GM23338 (cell line): ENCODE data around the gene NFX1. TPM values are rescaled to one million over a fixed set of nuclear protein-coding genes. Genes with fewer than 3 reads are reported as not detected.

ENCODE experiments used
- ATAC-seq: fragments of 200-7000 bp; cut with Tn5 transposase; 3 replicates; pipeline ENCODE4 v1.9.1; 2020
- DNase-seq: peaks from one replicate; pipeline ENCODE4 v3.0.0-alpha.2; 2015; ENCODE audit warnings: low spot score
- H2AFZ ChIP-seq: fragments of 200-600 bp; sonication (generic); 2 replicates; pipeline ENCODE4 v1.8.0; 2016; ENCODE audit warnings: antibody characterized with exemption, mild to moderate bottlenecking, moderate library complexity
- H3F3A ChIP-seq: fragments of 200-600 bp; sonication (generic); replicated peaks from 2 replicates; pipeline ENCODE4 v1.8.0; 2017; ENCODE audit warnings: antibody characterized with exemption, mixed run types, low read depth
- H3K27ac ChIP-seq: fragments of 200-600 bp; sonication (generic); 2 replicates; pipeline ENCODE4 v1.6.1; 2016; ENCODE audit warnings: low read depth
- H3K27me3 ChIP-seq: fragments of 200-600 bp; sonication (generic); 2 replicates; pipeline ENCODE4 v1.8.0; 2016; ENCODE audit warnings: mild to moderate bottlenecking, mixed run types, moderate library complexity; ENCODE audit not compliant: insufficient read depth
- H3K36me3 ChIP-seq: fragments of 200-600 bp; sonication (generic); 2 replicates; pipeline ENCODE4 v1.8.0; 2016; ENCODE audit warnings: mild to moderate bottlenecking; ENCODE audit not compliant: insufficient read depth
- H3K4me1 ChIP-seq: fragments of 200-600 bp; sonication (generic); 2 replicates; pipeline ENCODE4 v1.8.0; 2016; ENCODE audit warnings: mild to moderate bottlenecking, moderate library complexity; ENCODE audit not compliant: insufficient read depth
- H3K4me2 ChIP-seq: fragments of 200-600 bp; sonication (generic); 2 replicates; pipeline ENCODE4 v1.7.1; 2017; ENCODE audit warnings: mixed run types
- H3K4me3 ChIP-seq: fragments of 200-600 bp; sonication (generic); 2 replicates; pipeline ENCODE4 v1.6.1; 2016; ENCODE audit warnings: mixed run types
- H3K79me2 ChIP-seq: fragments of 200-600 bp; sonication (generic); replicated peaks from 2 replicates; pipeline ENCODE4 v1.8.0; 2017; ENCODE audit warnings: mild to moderate bottlenecking; ENCODE audit not compliant: insufficient read depth
- H3K9me2 ChIP-seq: fragments of 200-600 bp; sonication (generic); 2 replicates; pipeline ENCODE4 v1.8.0; 2017; ENCODE audit not compliant: insufficient read depth
- H4K20me1 ChIP-seq: fragments of 200-600 bp; sonication (generic); replicated peaks from 2 replicates; pipeline ENCODE4 v1.8.0; 2017; ENCODE audit warnings: mild to moderate bottlenecking; ENCODE audit not compliant: insufficient read depth
- H3K27ac Mint-ChIP-seq: 2 replicates; pipeline ENCODE4 v1.8.0; 2020; ENCODE audit warnings: inconsistent platforms, mild to moderate bottlenecking, moderate library complexity, mixed read lengths
- H3K27me3 Mint-ChIP-seq: 3 replicates; pipeline ENCODE4 v1.8.0; 2022; ENCODE audit warnings: low read depth, mild to moderate bottlenecking, moderate library complexity, mixed read lengths, inconsistent platforms; ENCODE audit not compliant: insufficient read depth, poor library complexity
- H3K36me3 Mint-ChIP-seq: 3 replicates; pipeline ENCODE4 v1.8.0; 2021; ENCODE audit warnings: low read depth, mild to moderate bottlenecking, inconsistent platforms, moderate library complexity, mixed read lengths
- H3K4me1 Mint-ChIP-seq: 3 replicates; pipeline ENCODE4 v1.8.0; 2020; ENCODE audit warnings: mild to moderate bottlenecking, inconsistent platforms, mixed read lengths
- H3K4me3 Mint-ChIP-seq: 3 replicates; pipeline ENCODE4 v1.8.0; 2021; ENCODE audit warnings: moderate library complexity, mild to moderate bottlenecking, inconsistent platforms, mixed read lengths
- H3K9me3 Mint-ChIP-seq: 3 replicates; pipeline ENCODE4 v1.8.0; 2020; ENCODE audit warnings: moderate library complexity, mild to moderate bottlenecking, inconsistent platforms, mixed read lengths
- CREB1 ChIP-seq: fragments of 250-450 bp; sonication (Bioruptor Pico); IDR thresholded peaks from 2 replicates; pipeline ENCODE4 v1.5.0; 2020; ENCODE audit warnings: low read depth, mild to moderate bottlenecking, moderate library complexity
- EZH2 ChIP-seq: fragments of 200-600 bp; sonication (generic); IDR thresholded peaks from one replicate; pipeline ENCODE4 v1.8.0; 2017; ENCODE audit warnings: antibody characterized with exemption, mild to moderate bottlenecking, low read depth; ENCODE audit not compliant: unreplicated experiment
- EZH2phosphoT487 ChIP-seq: fragments of 200-600 bp; sonication (generic); IDR thresholded peaks from one replicate; pipeline ENCODE4 v1.8.1; 2018; ENCODE audit warnings: antibody characterized with exemption; ENCODE audit not compliant: unreplicated experiment
- JUNB ChIP-seq: IDR thresholded peaks from one replicate; pipeline ENCODE4 v1.6.1; 2016; ENCODE audit warnings: antibody characterized with exemption; ENCODE audit not compliant: unreplicated experiment
- NANOG ChIP-seq: IDR thresholded peaks from 2 replicates; pipeline ENCODE4 v1.6.1; 2016; ENCODE audit warnings: antibody characterized with exemption, borderline replicate concordance
- POLR2AphosphoS5 ChIP-seq: IDR thresholded peaks from 2 replicates; pipeline ENCODE4 v1.6.1; 2016; ENCODE audit warnings: antibody characterized with exemption, low read depth
- STAT1 ChIP-seq: IDR thresholded peaks from one replicate; pipeline ENCODE4 v1.6.1; 2016; ENCODE audit warnings: antibody characterized with exemption; ENCODE audit not compliant: unreplicated experiment
- ZNF114 ChIP-seq: fragments of 250-450 bp; sonication (Bioruptor Pico); IDR thresholded peaks from 2 replicates; pipeline ENCODE4 v1.5.0; 2020; ENCODE audit warnings: mild to moderate bottlenecking, moderate library complexity
- ZNF331 ChIP-seq: fragments of 250-450 bp; sonication (Bioruptor Pico); IDR thresholded peaks from 2 replicates; pipeline ENCODE4 v1.5.0; 2020; ENCODE audit warnings: low read depth, mild to moderate bottlenecking, moderate library complexity
- polyA plus RNA-seq: library from polyadenylated mRNA; unstranded; fragments of >200 nt; fragmentation: Nextera tagmentation; extraction: Ambion mirVana; gene quantifications from 2 replicates; pipeline ENCODE4 v1.2.1, GENCODE V29; 2016
- total RNA-seq: library from RNA; depleted of rRNA; stranded (reverse); fragments of >200 nt; shearing (Covaris generic); gene quantifications from 2 replicates; pipeline ENCODE4 v1.2.3, GENCODE V29; 2014
- TF ChIP-seq, protein P1 (sequence below): IDR thresholded peaks from 2 replicates; pipeline ENCODE4 v1.6.1; 2016; ENCODE audit warnings: antibody characterized with exemption
- TF ChIP-seq, protein P2 (sequence below), 2 experiments: fragments of 200-600 bp in 1 of 2; sonication (generic) in 1 of 2; conservative IDR thresholded peaks; 2 replicates each; pipeline versions ENCODE4 v1.5.1 to v1.6.1; 2016 to 2017; ENCODE audit warnings: antibody characterized with exemption in 2 of 2, low read depth in 2 of 2, mild to moderate bottlenecking in 2 of 2, moderate library complexity in 1 of 2
- TF ChIP-seq, protein P3 (sequence below): IDR thresholded peaks from one replicate; pipeline ENCODE4 v1.6.1; 2018; ENCODE audit warnings: antibody characterized with exemption; ENCODE audit not compliant: unreplicated experiment
- TF ChIP-seq, protein P4 (sequence below): fragments of 250-450 bp; sonication (Bioruptor Pico); IDR thresholded peaks from 2 replicates; pipeline ENCODE4 v1.5.0; 2020; ENCODE audit warnings: mild to moderate bottlenecking, moderate library complexity

Gene NFX1
- total and polyA plus RNA-seq, 2 experiments from 2014 or later: 13.9 to 26.1 TPM

DNA sequence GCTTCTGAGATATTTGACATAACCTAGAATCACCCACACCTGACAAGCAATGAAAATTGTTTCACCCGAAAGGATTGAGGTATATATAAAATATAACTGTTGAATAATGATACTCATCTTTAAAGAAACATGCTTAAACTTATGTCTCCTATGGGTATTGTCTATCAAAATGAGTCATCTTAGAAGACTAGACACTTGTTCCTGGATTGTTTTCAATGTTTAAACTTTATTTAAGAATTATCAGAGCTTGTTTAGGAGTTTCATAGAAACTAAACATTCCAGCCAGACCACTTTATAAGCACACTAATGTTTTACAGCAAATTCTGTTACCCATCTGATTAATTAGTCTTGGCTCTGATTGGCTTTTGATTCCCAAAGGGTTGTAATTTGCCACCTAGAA is 19.6 kb downstream of the NFX1 start:
- Mint-ChIP-seq H3K27me3 (peaks cover 2% of the 10 kb centered on the region), H3K36me3 (peaks cover 58% of the 10 kb centered on the region), H3K27ac (no peak overlapping the region), H3K4me1 (no peaks in the 10 kb centered on the region), H3K4me3 (no peak overlapping the region), H3K9me3 (no peaks in the 10 kb centered on the region)
- TF ChIP-seq, protein P1, sequence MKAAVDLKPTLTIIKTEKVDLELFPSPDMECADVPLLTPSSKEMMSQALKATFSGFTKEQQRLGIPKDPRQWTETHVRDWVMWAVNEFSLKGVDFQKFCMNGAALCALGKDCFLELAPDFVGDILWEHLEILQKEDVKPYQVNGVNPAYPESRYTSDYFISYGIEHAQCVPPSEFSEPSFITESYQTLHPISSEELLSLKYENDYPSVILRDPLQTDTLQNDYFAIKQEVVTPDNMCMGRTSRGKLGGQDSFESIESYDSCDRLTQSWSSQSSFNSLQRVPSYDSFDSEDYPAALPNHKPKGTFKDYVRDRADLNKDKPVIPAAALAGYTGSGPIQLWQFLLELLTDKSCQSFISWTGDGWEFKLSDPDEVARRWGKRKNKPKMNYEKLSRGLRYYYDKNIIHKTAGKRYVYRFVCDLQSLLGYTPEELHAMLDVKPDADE: no peak
- TF ChIP-seq POLR2AphosphoS5 (no peak), EZH2phosphoT487 (no peak), NANOG (no peak), EZH2 (no peak), JUNB (no peak), STAT1 (no peak), CREB1 (CRISPR knock-in tag) (no peak), ZNF331 (CRISPR knock-in tag) (no peak), ZNF114 (no peak)
- TF ChIP-seq, protein P2, sequence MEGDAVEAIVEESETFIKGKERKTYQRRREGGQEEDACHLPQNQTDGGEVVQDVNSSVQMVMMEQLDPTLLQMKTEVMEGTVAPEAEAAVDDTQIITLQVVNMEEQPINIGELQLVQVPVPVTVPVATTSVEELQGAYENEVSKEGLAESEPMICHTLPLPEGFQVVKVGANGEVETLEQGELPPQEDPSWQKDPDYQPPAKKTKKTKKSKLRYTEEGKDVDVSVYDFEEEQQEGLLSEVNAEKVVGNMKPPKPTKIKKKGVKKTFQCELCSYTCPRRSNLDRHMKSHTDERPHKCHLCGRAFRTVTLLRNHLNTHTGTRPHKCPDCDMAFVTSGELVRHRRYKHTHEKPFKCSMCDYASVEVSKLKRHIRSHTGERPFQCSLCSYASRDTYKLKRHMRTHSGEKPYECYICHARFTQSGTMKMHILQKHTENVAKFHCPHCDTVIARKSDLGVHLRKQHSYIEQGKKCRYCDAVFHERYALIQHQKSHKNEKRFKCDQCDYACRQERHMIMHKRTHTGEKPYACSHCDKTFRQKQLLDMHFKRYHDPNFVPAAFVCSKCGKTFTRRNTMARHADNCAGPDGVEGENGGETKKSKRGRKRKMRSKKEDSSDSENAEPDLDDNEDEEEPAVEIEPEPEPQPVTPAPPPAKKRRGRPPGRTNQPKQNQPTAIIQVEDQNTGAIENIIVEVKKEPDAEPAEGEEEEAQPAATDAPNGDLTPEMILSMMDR (conservative IDR thresholded peaks at IDR 0.05; ENCODE audit: low read depth in 2 of 2): no peak
- TF ChIP-seq, protein P3, sequence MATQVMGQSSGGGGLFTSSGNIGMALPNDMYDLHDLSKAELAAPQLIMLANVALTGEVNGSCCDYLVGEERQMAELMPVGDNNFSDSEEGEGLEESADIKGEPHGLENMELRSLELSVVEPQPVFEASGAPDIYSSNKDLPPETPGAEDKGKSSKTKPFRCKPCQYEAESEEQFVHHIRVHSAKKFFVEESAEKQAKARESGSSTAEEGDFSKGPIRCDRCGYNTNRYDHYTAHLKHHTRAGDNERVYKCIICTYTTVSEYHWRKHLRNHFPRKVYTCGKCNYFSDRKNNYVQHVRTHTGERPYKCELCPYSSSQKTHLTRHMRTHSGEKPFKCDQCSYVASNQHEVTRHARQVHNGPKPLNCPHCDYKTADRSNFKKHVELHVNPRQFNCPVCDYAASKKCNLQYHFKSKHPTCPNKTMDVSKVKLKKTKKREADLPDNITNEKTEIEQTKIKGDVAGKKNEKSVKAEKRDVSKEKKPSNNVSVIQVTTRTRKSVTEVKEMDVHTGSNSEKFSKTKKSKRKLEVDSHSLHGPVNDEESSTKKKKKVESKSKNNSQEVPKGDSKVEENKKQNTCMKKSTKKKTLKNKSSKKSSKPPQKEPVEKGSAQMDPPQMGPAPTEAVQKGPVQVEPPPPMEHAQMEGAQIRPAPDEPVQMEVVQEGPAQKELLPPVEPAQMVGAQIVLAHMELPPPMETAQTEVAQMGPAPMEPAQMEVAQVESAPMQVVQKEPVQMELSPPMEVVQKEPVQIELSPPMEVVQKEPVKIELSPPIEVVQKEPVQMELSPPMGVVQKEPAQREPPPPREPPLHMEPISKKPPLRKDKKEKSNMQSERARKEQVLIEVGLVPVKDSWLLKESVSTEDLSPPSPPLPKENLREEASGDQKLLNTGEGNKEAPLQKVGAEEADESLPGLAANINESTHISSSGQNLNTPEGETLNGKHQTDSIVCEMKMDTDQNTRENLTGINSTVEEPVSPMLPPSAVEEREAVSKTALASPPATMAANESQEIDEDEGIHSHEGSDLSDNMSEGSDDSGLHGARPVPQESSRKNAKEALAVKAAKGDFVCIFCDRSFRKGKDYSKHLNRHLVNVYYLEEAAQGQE: no peak
- TF ChIP-seq, protein P4, sequence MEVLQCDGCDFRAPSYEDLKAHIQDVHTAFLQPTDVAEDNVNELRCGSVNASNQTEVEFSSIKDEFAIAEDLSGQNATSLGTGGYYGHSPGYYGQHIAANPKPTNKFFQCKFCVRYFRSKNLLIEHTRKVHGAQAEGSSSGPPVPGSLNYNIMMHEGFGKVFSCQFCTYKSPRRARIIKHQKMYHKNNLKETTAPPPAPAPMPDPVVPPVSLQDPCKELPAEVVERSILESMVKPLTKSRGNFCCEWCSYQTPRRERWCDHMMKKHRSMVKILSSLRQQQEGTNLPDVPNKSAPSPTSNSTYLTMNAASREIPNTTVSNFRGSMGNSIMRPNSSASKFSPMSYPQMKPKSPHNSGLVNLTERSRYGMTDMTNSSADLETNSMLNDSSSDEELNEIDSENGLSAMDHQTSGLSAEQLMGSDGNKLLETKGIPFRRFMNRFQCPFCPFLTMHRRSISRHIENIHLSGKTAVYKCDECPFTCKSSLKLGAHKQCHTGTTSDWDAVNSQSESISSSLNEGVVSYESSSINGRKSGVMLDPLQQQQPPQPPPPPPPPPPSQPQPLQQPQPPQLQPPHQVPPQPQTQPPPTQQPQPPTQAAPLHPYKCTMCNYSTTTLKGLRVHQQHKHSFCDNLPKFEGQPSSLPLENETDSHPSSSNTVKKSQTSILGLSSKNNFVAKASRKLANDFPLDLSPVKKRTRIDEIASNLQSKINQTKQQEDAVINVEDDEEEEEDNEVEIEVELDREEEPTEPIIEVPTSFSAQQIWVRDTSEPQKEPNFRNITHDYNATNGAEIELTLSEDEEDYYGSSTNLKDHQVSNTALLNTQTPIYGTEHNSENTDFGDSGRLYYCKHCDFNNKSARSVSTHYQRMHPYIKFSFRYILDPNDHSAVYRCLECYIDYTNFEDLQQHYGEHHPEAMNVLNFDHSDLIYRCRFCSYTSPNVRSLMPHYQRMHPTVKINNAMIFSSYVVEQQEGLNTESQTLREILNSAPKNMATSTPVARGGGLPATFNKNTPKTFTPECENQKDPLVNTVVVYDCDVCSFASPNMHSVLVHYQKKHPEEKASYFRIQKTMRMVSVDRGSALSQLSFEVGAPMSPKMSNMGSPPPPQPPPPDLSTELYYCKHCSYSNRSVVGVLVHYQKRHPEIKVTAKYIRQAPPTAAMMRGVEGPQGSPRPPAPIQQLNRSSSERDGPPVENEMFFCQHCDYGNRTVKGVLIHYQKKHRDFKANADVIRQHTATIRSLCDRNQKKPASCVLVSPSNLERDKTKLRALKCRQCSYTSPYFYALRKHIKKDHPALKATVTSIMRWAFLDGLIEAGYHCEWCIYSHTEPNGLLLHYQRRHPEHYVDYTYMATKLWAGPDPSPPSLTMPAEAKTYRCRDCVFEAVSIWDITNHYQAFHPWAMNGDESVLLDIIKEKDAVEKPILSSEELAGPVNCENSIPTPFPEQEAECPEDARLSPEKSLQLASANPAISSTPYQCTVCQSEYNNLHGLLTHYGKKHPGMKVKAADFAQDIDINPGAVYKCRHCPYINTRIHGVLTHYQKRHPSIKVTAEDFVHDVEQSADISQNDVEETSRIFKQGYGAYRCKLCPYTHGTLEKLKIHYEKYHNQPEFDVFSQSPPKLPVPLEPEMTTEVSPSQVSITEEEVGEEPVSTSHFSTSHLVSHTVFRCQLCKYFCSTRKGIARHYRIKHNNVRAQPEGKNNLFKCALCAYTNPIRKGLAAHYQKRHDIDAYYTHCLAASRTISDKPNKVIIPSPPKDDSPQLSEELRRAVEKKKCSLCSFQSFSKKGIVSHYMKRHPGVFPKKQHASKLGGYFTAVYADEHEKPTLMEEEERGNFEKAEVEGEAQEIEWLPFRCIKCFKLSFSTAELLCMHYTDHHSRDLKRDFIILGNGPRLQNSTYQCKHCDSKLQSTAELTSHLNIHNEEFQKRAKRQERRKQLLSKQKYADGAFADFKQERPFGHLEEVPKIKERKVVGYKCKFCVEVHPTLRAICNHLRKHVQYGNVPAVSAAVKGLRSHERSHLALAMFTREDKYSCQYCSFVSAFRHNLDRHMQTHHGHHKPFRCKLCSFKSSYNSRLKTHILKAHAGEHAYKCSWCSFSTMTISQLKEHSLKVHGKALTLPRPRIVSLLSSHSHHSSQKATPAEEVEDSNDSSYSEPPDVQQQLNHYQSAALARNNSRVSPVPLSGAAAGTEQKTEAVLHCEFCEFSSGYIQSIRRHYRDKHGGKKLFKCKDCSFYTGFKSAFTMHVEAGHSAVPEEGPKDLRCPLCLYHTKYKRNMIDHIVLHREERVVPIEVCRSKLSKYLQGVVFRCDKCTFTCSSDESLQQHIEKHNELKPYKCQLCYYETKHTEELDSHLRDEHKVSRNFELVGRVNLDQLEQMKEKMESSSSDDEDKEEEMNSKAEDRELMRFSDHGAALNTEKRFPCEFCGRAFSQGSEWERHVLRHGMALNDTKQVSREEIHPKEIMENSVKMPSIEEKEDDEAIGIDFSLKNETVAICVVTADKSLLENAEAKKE (CRISPR knock-in tag): no peak
- Histone ChIP-seq H3K79me2 (no peaks in the 10 kb centered on the region), H3K27me3 (no peaks in the 10 kb centered on the region), H4K20me1 (peaks cover 7% of the 10 kb centered on the region), H3F3A (no peaks in the 10 kb centered on the region), H3K4me2 (no peak overlapping the region), H3K9me2 (no peaks in the 10 kb centered on the region), H3K27ac (no peak overlapping the region), H3K4me3 (no peak overlapping the region), H3K4me1 (no peaks in the 10 kb centered on the region), H2AFZ (no peak overlapping the region), H3K36me3 (peaks cover 47% of the 10 kb centered on the region)
- DNase-seq (no peak), ATAC-seq (no peak)
